Fibroblast of the aortic adventitia (primary cell): ENCODE data around the gene FIGNL2. TPM values are rescaled to one million over a fixed set of nuclear protein-coding genes. Genes with fewer than 3 reads are reported as not detected.

Experiments used
- DNase-seq: peaks from one replicate; pipeline ENCODE4 v3.0.0-alpha.2; 2010; ENCODE audit warnings: low read depth
- H3K4me3 ChIP-seq: 2 replicates; pipeline ENCODE4 v1.5.1; 2011; ENCODE audit warnings: low read depth, mild to moderate bottlenecking, control low read depth, low read length, moderate library complexity
- CTCF ChIP-seq: IDR thresholded peaks from 2 replicates; pipeline ENCODE4 v1.5.1; 2011; ENCODE audit warnings: mild to moderate bottlenecking, low read length, control low read depth, inconsistent platforms; ENCODE audit not compliant: insufficient read depth
- total RNA-seq: library from RNA; depleted of rRNA; stranded (reverse); fragments of >200 nt; gene quantifications from 2 replicates; pipeline ENCODE4 v1.2.3, GENCODE V29; 2012; ENCODE audit warnings: low replicate concordance

FIGNL2 gene
- total RNA-seq, 1 donor = 0.18 TPM

GRCh38 chr12:51827925-51828818 is 20.3 kb downstream of the FIGNL2 start:
- TF ChIP-seq CTCF = no peak
- H3K4me3 ChIP-seq = no peak overlapping the region
- peak; percentile 47 for DNase-seq

- no peak for TF ChIP-seq CTCF
- H3K4me3 ChIP-seq = no peak overlapping the region
- DNase-seq = no peak
Measured at GRCh38 chr12:51826881-51827280, 21.6 kb downstream of the FIGNL2 start.

- no peak overlapping the region for H3K4me3 ChIP-seq
- DNase-seq = no peak
- no peak for TF ChIP-seq CTCF
Measured at GRCh38 chr12:51825216-51825615, 23.3 kb downstream of the FIGNL2 start.

GRCh38 chr12:51823875-51824565 is 24.5 kb downstream of the FIGNL2 start:
- H3K4me3 ChIP-seq = no peak overlapping the region
- peak; percentile 66 for TF ChIP-seq CTCF
- DNase-seq = peak; percentile 78

GRCh38 chr12:51822956-51823355 is 25.6 kb downstream of the FIGNL2 start:
- DNase-seq = no peak
- no peak overlapping the region for H3K4me3 ChIP-seq
- no peak for TF ChIP-seq CTCF

- no peak overlapping the region for H3K4me3 ChIP-seq
- no peak for DNase-seq
- no peak for TF ChIP-seq CTCF
Measured at GRCh38 chr12:51822261-51822616, 26.3 kb downstream of the FIGNL2 start.
